DND-41 (cell line): ENCODE measurements around the gene AK6.
"Not testable (repeated sequence)": the region's sequence is repeated elsewhere in the genome, so short reads cannot be mapped to it uniquely, and the experiment has no call there.

ENCODE experiments used
- EZH2 ChIP-seq: IDR thresholded peaks from 3 replicates; pipeline ENCODE4 v1.6.1; 2012; ENCODE audit warnings: borderline replicate concordance, low read depth, mild to moderate bottlenecking, moderate library complexity, low read length, inconsistent platforms; ENCODE audit not compliant: severe bottlenecking
- TF ChIP-seq, protein P1 (sequence below): IDR thresholded peaks from 2 replicates; pipeline ENCODE4 v1.5.1; 2012; ENCODE audit warnings: borderline replicate concordance, low read length, moderate library complexity, mild to moderate bottlenecking; ENCODE audit not compliant: poor library complexity, severe bottlenecking; ENCODE audit errors: extremely low read depth

DNA sequence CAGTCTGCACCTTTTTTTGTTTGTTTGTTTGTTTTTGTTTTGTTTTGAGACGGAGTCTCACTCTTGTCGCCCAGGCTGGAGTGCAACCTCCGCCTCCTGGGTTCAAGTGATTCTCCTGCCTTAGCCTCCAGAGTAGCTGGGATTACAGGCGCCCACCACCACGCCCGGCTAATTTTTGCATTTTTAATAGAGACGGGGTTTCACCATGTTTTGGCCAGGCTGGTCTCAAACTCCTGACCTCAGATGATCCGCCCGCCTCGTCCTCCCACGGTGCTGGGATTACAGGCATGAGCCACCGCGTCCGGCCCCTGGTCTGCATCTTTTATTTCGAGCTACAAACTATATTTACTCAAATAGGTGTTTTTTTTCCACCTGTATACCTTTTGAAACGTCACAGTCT is 1.0 kb upstream of the AK6 start:
- TF ChIP-seq, protein P1, sequence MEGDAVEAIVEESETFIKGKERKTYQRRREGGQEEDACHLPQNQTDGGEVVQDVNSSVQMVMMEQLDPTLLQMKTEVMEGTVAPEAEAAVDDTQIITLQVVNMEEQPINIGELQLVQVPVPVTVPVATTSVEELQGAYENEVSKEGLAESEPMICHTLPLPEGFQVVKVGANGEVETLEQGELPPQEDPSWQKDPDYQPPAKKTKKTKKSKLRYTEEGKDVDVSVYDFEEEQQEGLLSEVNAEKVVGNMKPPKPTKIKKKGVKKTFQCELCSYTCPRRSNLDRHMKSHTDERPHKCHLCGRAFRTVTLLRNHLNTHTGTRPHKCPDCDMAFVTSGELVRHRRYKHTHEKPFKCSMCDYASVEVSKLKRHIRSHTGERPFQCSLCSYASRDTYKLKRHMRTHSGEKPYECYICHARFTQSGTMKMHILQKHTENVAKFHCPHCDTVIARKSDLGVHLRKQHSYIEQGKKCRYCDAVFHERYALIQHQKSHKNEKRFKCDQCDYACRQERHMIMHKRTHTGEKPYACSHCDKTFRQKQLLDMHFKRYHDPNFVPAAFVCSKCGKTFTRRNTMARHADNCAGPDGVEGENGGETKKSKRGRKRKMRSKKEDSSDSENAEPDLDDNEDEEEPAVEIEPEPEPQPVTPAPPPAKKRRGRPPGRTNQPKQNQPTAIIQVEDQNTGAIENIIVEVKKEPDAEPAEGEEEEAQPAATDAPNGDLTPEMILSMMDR: not testable (repeated sequence)
- TF ChIP-seq EZH2: not testable (repeated sequence)
